ENCODE data around the gene ALKBH5. TPM values are rescaled to one million over a fixed set of nuclear protein-coding genes. Genes with fewer than 3 reads are reported as not detected.

ALKBH5 gene
- polyA plus RNA-seq, 2 of the 4 experiments (the other 2 are of a cell fraction) = 57.9 to 105 TPM

GRCh38 chr17:18145811-18146210, 37.8 kb upstream of the ALKBH5 start:
- WGBS (ENCODE audit: missing lambda C conversion rate) = 85% methylated on average over 13 of the region's 13 CpGs
- CTCF ChIA-PET = interaction anchor here (1.0 to 2.6 kb wide), 3 partner anchors 8 to 24 kb away, joined by 3 to 10 read pairs (median 3); no protein-coding TSS in a partner anchor

GRCh38 chr17:18146259-18146658, 37.4 kb upstream of the ALKBH5 start:
- FAIRE-seq = no peak
- Histone ChIP-seq H3K9me3 (no peaks in the 10 kb centered on the region), H3K27ac (no peak overlapping the region), H3K4me1 (no peaks in the 10 kb centered on the region), H3K4me3 (no peak overlapping the region), H3K4me2 (no peak overlapping the region)
- TF ChIP-seq ZFP36 (IDR thresholded peaks at IDR 0.05; ENCODE audit: borderline replicate concordance, partially characterized antibody) (peak; percentile 64), REST (IDR thresholded peaks at IDR 0.05) (no peak), KDM1A (IDR thresholded peaks at IDR 0.05; ENCODE audit: low read depth) (0 out of 2 replicates have a peak, but pooled peaks have one; percentile 16)
- ChIA-PET POLR2A (interaction anchor here (1.2 kb wide), 1 partner anchor 36 kb away, joined by 3 read pairs; no protein-coding TSS in a partner anchor), CTCF (interaction anchor here (1.1 to 2.6 kb wide), 2 partner anchors 8 to 24 kb away, joined by 3 to 10 read pairs; no protein-coding TSS in a partner anchor)
- DNase-seq (ENCODE audit: low read depth in 1 of 2, low spot score in 1 of 2) = no peak
- WGBS (ENCODE audit: missing lambda C conversion rate) = 87% methylated on average over 2 of the region's 2 CpGs
- no peak for ATAC-seq

More at GRCh38 chr17:18145811-18146210, 37.8 kb upstream of the ALKBH5 start:
- H3K4me3 ChIP-seq = no peak overlapping the region
- no peaks in the 10 kb centered on the region for H3K9me3 ChIP-seq
- POLR2A ChIA-PET = interaction anchor here (1.2 kb wide), 1 partner anchor 37 kb away, joined by 3 read pairs; no protein-coding TSS in a partner anchor
- ATAC-seq (no peak), DNase-seq (ENCODE audit: low read depth in 1 of 2, low spot score in 1 of 2) (no peak), FAIRE-seq (no peak)
- H3K4me1 ChIP-seq = no peaks in the 10 kb centered on the region
- H3K27ac ChIP-seq = no peak overlapping the region
- no peak overlapping the region for H3K4me2 ChIP-seq
- TF ChIP-seq GATA3 (IDR thresholded peaks at IDR 0.05; ENCODE audit: borderline replicate concordance) = no peak
- TF ChIP-seq HMGXB4 (CRISPR knock-in tag; IDR thresholded peaks at IDR 0.05; ENCODE audit: borderline replicate concordance) = no peak
- no peak for TF ChIP-seq FOSB (CRISPR knock-in tag; IDR thresholded peaks at IDR 0.05)
- TF ChIP-seq HDAC2 (IDR thresholded peaks at IDR 0.05) = no peak
- TF ChIP-seq CTCF (IDR thresholded peaks at IDR 0.05) = no peak
- TF ChIP-seq ESRRA (IDR thresholded peaks at IDR 0.05; ENCODE audit: borderline replicate concordance, low read length) = no peak
- no peak for TF ChIP-seq NR3C1 (IDR thresholded peaks at IDR 0.05)
- TF ChIP-seq FOSL2 (IDR thresholded peaks at IDR 0.05) = no peak
- no peak for TF ChIP-seq FOSL2 (CRISPR knock-in tag; IDR thresholded peaks at IDR 0.05)
- no peak for TF ChIP-seq EHF (CRISPR knock-in tag; IDR thresholded peaks at IDR 0.05)
- TF ChIP-seq HEYL (CRISPR knock-in tag; IDR thresholded peaks at IDR 0.05) = no peak
- TF ChIP-seq E2F6 (IDR thresholded peaks at IDR 0.05; ENCODE audit: borderline replicate concordance, low read depth) = no peak
- no peak for TF ChIP-seq RARB (CRISPR knock-in tag; IDR thresholded peaks at IDR 0.05)
- TF ChIP-seq HOXB5 (CRISPR knock-in tag; IDR thresholded peaks at IDR 0.05) = no peak
- no peak for TF ChIP-seq POLR2AphosphoS2 (conservative IDR thresholded peaks at IDR 0.05; ENCODE audit: low read length)
